GM18508 (cell line): ENCODE measurements around the gene BTLA.
"Not testable (repeated sequence)": the region's sequence is repeated elsewhere in the genome, so short reads cannot be mapped to it uniquely, and the experiment has no call there.

Experiments used
- ATAC-seq: cut with Tn5 transposase; IDR thresholded peaks from one replicate; pipeline ENCODE4 v1.9.1; 2021; ENCODE audit warnings: moderate number of reproducible peaks; ENCODE audit not compliant: insufficient read depth, unreplicated experiment

BTLA gene, protein sequence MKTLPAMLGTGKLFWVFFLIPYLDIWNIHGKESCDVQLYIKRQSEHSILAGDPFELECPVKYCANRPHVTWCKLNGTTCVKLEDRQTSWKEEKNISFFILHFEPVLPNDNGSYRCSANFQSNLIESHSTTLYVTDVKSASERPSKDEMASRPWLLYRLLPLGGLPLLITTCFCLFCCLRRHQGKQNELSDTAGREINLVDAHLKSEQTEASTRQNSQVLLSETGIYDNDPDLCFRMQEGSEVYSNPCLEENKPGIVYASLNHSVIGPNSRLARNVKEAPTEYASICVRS

DNA sequence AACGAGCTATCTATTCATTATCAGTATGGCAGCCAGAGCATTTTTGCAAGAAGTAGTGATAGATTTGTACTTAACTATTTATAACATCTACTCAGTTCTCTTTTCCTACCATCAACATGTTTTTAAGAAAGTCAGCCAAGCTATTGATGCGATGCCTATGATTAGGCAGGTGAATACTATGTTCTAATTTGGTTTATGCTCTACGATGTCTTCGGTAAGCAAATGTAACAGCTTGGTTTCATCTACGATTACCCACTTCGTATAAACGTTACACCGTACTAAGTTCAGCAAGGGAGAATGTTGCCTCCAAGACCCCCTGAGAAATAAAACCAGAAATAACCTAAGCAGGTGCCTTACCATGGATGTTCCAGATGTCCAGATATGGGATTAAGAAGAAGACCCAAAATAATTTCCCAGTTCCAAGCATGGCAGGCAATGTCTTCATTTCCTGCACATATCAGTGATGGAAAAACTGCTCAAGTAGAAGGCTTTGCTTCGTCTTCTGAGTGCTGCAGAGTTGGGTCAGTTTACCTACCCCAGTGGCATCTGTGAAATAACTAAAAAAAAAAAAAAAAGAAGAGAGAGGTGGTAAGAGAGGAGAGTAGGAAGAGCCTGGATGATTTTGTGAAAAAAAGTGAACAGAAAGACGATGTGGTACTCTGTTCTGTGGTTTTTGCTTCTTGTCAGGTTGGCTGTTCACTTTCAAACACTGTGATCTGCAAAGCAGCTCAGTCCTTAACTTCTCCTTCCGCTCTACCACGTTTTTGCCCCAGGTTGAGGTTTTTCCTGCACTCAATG is at the start of gene BTLA:
Gene BTLA, minus strand, starts transcription at position 559 of the 798 bp plus-strand sequence. Its CDS starts 114 bp downstream, at position 445.
- ATAC-seq = peak; percentile 48

DNA sequence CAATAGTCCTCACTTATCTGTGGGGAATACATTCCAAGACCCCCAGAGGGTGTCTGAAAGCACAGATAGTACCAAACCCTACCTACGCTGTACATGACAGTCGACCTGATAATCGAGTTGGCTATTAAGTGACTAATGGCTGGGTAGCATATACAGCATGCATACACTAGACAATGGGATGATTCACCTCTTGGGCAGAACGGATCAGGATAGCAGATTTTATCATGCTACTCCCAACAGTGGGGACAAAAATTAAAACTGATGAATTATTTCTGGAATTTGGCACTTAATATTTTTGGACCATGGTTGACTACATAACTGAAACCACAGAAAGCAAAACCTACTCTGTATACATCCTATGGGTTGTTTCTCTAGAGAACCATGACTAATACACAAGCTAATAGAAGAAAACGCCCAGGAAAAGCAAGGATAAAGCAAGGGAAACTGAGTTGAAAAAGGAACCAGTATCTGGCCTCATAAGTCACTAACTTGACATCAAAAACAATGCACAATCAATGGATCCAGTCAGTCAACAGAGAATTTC is 47.0 kb upstream of the BTLA start:
- no peak for ATAC-seq

DNA sequence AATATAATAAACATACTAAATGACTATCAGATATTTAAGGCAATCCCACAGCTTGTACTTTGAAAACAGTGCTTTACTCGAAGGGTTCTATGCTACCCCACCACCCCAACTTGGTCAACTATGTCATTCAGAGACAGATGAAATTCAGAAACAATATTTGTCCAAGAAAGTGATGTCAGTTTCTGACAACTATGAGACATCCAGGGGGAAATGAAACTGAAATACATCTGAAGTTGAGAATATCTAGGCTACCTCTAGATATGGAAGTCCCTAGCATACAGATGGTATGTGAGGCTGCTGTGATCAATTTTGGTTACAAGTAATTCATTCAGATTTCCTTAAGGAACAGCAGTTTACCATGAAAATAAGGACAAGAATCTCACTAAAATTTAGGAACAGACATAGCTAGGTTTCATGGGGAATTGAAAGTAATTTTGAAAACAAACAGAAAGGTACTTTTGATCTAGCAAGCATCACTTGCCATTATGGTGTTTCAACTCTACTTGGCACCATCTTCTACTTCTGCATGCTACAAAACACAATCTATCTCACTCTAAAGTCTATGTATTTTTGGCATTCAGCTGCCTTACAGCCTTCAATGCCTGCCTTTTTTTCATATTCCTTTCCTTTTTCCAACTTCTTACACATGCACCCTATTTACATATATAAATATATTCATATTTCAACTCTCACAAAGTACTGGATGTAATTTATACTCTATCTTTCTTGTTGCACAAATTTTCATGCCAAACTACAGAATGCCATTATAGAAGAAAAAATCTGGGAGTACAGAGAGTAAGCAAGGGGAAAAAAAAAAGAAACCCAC is 40.8 kb upstream of the BTLA start:
- peak; percentile 89 for ATAC-seq

DNA sequence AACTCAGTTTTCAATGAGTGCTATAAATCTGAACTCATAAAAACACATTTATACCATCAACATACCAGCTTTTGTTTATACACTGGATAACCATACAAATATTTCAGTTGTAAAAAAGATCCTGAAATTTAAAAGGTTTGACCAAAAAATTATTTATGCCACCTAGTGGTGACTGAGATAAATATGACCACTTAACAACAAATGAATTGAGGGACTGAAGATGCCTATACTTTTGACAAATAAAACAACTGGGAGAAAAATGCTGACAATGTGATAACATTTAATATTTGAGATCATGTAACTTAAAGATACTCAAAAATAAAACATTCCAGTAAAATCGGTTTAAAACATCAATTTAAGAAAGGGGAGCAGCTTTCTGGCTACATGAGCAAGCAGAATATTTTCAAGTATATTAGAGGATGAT is 32.1 kb upstream of the BTLA start:
- ATAC-seq = no peak

DNA sequence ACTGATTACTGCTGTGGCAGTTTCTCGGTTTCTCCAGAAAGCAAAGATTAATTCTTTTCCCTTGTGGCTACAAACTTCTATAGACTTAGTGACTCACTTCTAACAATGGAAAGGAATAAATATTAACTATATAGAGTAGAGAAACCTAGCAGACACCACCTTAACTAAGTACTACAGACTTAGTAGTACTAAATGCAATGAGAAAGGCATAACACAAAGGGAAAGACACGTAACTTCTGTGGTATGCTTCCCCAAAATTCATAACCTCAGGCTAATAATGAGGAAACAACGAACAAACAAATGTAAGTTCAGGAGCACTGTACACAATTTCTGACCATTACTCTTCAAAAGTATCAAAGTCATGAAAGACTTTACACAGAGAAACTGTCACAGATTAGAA is 31.3 kb upstream of the BTLA start:
- ATAC-seq = no peak

DNA sequence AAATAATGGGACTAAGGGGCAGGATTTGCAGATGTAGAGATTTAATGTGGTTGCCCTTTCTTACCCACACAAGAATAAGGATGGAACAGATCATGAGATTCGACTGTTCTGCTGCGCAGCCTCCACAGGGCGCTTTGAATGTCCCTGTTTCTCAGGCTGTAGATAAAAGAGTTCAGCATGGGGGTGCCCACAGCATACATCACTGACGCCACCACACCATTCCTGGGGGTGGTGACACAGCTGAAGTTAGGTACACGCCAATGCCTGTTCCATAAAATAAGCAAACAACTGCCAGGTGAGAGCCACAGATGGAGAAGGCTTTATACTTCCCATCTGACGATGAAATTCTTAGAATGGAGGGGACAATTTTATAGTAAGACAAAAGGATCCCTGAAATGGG is 24.9 kb upstream of the BTLA start:
- not testable (repeated sequence) for ATAC-seq

DNA sequence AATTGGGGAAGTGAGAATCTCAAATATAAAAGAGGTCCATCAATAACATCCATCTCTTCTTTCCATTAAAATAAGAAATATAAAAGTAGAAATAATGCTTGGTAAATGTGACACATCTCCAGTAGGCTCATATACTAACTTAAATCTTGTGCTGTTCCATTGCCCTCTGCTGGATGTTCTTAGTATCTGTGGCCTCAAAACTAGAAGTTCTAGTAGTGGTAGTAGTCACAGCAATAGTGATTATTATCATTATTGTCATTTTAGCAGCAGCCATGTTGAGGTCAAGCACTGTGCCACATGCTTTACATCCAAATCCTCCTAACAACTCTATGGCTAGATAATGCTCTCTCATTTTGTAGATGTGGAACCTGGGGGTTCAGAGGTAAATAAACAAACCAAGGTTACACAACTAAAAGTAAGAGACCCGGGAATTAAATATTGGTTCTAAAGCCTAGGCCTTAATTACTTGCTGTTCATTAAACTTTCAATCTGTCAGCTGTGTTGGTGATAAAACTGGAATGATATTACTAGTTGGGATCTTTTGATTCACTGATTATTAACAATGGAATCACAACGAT is 20.2 kb upstream of the BTLA start:
- peak; percentile 36 for ATAC-seq

DNA sequence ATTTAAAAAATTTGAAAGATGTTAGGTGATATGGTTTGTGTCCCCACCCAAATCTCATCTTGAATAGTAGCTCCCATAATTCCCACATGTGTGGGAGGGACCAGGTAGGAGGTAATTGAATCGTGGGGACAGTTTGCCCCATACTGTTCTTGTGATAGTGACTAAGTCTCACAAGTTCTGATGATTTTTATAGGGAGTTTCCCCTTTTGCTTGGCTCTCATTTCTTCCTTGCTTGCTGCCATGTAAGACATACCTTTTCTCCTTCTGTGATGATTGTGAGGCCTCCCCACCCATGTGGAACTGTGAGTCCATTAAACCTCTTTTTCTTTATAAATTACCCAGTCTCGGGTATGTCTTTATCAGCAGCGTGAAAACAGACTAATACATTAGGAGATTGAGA is 19.7 kb upstream of the BTLA start:
- not testable (repeated sequence) for ATAC-seq

DNA sequence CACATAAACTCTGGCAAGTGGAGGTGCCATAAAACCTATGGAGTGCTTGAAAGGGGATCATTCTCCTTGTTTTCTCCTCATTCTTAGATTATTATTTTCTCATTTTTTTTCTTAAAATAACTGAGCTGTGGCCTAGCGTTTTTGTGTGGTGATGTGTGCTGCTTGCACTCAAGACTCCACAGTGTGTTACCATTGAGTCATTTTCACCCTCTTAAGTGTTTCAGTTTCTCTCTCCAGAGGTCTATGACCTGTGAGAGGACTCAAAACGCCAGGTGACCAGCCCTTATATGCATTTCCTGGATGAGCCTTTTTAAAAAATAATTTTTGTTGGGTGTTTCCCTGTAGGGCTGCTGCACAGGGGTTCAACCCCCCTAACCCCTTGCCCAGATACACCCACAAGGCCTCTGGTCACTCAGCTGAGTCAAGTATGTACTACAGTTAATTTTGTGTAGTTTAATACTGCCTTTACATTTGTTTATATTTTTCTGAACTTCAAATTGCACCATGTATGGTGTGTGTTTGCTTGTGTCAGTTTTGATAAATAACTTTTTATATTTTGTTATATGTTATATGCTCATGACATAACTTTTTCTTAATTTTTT is 15.4 kb upstream of the BTLA start:
- ATAC-seq = peak; percentile 96

DNA sequence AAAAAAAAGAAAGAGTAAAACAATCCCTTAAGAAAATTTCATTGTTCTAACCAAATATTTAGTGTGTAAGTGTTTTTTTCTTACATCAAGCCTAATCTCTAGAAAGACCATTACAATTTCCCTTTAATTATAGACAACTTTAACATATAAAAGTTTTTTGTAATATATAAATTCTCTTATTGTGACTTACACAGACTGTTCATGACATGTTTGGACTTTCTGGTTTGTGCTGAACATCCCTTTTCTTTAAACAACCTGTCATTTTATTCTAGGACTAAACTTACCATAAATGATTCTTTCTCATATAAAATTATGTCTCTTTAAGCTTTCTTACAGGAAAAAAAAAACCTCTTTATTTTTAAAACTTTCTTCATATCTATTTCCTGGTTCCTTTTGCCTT is 13.0 kb upstream of the BTLA start:
- no peak for ATAC-seq

DNA sequence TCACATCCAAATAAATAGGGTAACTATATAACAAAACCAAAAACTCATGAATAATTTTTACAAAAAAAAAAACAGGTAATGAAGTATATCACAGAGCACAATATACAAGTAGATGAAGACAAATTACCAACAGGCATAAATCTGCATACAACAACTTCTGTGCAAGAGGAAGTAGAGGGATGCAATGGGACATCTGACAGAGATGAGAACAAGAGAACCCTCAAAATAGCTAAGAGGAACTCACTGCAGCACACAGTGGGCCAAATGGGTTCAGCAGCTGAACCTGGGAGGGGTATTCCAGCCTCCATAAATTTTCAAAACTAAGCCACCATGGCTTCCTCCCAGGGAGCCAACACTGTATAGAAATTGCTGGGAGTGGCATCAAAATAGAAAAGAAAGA is 9.6 kb upstream of the BTLA start:
- ATAC-seq = no peak

DNA sequence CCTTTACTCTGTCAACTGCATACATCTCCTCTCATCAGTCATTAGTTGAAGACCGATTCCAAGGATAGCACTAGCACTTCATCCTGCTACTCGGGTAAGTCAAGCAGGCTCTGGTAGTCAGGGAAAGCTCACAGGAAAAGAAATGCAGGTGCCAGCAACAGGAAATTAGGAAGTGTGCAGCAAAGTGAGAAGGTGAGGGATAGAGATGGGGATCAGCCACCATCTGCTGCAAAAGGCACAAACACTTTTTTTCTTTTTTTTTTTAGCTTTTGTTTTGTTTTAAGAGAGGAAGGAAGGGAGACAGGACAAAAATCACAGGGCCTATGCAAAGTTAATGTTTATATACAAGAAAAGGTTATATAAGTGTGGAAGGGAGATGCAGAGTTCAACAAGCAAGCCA is 9.0 kb upstream of the BTLA start:
- ATAC-seq = no peak

DNA sequence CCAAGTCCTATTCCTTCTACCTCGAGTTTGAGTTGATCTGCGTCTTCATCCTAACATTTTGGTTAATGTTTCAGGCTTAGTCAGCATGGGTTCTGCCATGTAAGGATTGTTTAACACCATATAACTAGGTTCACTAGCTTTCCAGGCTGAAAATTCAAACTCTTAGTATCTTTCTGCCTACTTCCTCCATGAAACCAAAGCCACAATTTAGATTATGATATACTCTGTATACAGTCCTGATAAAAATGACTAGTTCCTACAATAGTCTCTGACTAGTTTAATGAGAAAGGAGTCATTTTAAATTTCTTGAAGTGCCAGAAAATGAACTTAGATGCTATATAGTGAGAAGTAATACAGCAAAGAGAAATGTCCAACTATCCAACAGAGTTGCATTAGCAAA is 6.6 kb upstream of the BTLA start:
- ATAC-seq = no peak

DNA sequence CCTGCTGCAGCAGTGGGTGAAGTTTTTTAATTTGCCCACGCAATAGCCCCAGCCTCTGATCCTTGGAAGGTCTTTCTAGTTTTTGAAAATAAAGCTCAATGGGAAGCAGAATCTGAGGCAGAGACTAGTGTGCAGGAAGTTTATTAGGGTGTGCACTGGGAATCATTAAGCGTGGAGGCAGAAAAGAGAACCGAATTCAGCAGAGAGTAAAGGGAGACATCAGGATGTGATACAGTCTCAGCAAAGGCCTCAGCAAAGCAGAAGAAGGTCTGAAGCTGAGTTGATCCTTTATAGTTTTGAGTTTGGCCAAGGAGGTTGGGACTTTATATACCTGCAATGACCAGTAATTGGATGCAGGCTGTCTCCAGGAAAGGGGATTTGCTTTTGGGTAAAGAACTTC is 4.9 kb upstream of the BTLA start:
- ATAC-seq = no peak

DNA sequence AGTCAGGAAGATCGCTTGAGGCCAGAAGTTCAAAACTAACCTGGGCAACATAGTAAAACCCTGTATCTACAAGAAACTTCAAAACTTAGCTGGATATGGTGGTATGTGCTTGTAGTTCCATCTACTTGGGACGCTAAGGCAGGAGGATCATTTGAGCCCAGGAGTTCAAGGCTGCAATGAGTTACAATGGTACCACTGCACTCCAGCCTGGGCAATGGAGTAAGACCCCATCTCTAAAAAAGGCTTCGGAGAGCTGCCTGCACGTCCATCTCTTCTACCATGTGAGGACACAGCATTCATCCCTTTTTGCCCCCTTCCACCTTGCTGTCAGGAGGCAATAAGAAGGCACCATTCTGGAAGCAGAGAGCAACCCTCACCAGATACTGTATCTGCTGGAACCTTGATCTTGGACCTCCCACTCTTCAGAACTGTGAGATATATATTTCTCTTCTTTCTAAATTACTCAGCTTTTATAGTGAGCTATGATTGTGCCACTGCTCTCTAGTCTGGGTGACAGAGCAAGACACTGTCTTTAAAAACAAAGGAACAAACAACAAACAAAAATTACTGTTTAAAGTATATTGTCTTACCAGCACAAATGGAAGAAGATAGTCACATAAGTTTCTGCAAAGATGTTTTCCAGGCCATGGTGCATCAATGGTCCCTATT is 4.2 kb upstream of the BTLA start:
- no peak for ATAC-seq

DNA sequence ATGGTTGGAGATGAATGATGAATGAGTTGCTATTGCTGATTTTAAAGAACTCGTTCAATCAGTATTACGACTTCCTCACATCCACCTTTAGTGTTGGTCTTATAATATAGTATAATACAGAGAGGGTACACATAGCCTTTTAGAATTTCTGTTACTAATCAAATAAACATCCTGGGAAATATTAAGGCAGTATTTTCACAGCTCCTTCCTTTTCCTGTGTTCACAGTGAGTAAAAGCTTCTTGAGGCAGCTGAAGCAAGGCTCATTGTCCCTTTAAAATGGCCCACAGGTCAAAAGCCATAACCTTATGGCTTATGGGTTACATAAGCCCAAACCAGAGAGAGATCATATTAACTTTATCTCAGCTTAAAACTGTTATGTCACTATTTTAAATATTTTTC is 1.3 kb upstream of the BTLA start:
- ATAC-seq = no peak

DNA sequence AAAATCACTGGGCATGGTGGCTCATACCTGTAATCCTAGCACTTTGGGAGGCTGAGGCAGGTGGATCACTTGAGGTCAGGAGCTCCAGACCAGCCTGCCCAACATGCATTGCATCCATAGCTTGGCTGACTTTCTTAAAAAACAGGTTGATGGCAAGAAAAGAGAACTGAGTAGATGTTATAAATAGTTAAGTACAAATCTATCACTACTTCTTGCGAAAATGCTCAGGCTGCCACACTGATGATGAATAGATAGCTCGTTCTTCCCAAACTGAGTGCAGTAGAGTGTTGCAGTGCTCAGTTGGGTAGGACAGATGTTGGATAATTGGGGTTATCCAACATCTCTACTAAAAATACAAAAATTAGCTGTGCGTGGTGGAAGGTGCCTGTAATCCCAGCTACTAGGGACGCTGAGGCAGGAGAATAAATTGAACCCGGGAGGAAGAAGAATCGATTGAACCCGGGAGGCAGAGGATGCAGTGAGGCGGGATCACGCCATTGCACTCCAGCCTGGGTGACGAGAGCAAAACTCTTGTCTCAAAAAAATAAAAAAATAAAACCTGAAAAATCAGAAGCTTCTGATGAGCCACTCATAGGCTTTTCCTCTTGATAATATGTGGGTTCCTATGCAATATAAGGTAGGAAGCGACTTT is 1.2 kb downstream of the BTLA start:
- no peak for ATAC-seq

DNA sequence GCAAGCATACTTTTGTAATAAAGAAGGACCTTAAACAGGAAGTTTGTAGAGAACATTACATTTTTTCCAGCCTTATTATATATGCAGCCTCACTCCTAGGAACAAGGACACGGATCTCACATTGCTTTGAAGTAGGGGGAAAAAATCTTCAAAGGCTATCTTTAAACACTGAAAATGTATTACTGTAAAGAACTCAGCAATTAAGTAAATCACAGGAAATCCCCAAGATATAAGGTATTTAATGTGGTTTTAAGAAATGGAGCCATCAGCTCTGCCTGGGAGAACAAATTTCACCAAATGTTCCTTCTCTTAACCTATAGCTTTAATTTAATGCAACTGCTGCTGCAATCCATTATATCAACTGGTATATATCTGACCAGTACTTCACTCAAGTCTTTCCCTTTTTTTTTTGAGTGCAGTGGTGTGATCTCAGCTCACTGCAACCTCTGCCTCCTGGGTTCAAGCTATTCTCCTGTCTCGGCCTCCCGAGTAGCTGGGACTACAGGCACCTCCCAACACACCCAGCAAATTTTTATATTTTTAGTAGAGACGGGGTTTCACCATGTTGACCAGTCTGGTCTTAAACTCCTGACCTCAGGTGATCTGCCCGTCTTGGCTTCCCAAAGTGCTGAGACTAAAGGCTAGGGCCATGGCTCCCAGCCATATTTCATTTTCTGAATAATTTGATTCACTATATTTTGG is 2.8 kb downstream of the BTLA start:
- ATAC-seq = no peak
